HG02623 (cell line): ENCODE data around the gene COL24A1.
"Not testable (repeated sequence)": the region's sequence is repeated elsewhere in the genome, so short reads cannot be mapped to it uniquely, and the experiment has no call there.

Source experiments
- ATAC-seq: cut with Tn5 transposase; IDR thresholded peaks from one replicate; pipeline ENCODE4 v1.9.1; 2021; ENCODE audit warnings: moderate library complexity; ENCODE audit not compliant: unreplicated experiment

The COL24A1 gene

DNA sequence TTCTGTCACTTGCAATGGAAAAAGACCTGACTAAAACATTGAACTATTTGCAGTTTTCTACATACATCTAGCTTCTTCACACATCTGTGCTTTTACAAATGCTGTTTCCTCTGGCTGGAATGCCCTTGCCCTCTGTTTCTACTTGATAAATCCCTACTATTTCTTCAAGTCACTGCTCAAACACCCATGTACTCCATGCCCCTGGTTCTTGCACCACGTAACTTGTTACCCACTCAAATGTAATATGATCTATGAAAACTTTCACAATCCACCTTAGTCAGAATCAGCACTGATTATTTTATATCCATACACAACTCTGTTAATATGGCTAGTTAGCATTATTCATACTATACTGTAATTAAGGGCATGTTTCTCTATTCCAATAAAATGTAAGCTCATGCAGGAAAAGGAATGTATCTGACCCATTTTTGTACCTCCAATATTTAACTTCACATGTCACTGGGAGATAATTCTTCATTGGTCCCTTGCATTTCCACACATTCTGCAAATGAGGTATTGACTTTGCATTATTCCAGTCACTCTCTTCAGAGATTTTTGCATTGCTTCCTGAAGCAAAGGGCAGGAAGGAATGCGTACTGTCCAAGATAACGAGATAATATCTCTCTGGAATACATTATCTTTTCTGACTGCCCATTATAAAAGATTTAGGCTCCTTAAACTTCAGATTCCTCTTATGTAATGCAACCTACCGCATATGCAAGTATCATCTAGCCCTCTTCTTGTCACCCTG, 158.3 kb downstream of the COL24A1 start:
- no peak for ATAC-seq

DNA sequence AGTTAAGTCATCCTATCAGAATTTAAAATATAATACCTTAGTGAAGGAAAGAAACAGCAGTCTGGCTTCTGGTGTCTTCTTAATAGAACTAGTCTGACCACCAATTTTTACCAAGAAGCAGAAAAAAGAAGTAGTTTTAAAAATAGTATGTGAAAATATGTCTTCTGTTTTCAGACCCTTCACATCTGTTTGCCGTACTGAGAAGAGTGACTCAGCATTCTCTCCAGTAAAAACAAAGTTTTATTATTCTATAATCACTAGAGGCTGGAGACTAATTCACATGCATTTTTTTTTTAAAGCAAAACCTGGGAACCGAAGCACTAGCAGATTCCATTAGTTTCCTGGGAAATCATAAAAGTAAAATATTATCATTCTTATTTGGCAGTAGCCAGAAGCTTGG, 163.8 kb downstream of the COL24A1 start:
- peak; percentile 46 for ATAC-seq

DNA sequence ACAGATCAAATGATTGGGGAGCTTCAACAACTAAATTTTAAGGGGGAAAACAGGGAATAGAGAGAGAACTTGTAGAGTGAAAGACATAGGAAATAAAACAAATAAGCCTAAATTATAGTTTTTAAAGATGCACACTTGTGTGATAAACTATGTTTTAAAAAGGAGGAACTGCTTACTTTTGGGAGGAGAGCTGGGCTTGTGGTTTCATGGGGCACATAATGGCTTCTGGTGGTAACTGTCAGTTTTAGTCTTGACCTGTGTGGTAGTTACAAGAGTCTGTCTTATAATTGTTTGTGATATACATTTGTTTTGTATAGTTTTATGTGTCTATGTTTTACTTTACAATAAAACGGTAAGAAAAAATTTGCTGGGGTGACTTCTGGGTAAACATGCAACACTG, 165.3 kb downstream of the COL24A1 start:
- ATAC-seq, result peak; percentile 41

GRCh38 chr1:85984636-85985035, 171.9 kb downstream of the COL24A1 start:
- no peak for ATAC-seq

- ATAC-seq, result no peak
Observed at GRCh38 chr1:85983316-85983715, 173.3 kb downstream of the COL24A1 start.

GRCh38 chr1:85976516-85977205, 179.9 kb downstream of the COL24A1 start:
- no peak for ATAC-seq

- no peak for ATAC-seq
Observed at GRCh38 chr1:85975912-85976371, 180.6 kb downstream of the COL24A1 start.

- no peak for ATAC-seq
Observed at GRCh38 chr1:85962457-85962856, 194.1 kb downstream of the COL24A1 start.

GRCh38 chr1:85957760-85958159, 198.8 kb downstream of the COL24A1 start:
- ATAC-seq, result no peak

GRCh38 chr1:85955218-85955617, 201.4 kb downstream of the COL24A1 start:
- not testable (repeated sequence) for ATAC-seq

DNA sequence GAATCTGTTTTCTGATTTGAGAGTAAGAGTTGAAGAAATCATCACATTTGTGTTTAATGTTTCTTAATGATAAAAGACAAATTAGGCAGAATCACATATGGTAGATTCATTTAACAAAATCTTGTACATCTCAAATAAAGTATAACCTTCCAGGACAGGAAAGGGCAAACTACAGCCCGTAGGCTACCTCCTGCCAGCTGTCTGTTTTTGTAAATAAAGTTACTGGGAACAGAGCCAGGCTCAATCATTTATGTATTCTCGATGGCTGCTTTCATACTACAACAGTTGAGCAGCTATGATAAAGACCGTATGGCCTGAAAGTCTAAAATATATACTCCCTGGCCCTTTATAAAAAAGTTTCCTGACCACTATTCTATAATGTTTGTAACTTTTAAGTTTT, 204.1 kb downstream of the COL24A1 start:
- ATAC-seq, result no peak

- no peak for ATAC-seq
Observed at GRCh38 chr1:85947186-85947585, 209.4 kb downstream of the COL24A1 start.

DNA sequence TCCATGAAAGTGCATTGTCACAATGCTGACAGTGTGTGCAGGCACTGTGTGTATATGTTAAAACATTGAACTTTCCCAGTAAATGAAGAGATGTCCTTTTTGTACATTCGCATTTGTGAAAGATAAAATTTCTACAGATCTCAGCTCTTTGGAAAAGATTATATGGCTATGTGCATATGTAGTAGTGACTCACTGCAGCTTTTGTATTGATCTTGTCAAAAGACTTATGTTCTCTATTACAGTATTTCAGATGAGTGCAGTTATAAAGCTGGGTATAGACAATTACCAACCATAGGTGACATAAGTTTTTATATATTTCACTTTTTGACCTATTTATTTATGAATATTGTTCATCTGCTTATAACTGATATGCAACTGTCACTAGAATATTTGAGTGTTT, 212.6 kb downstream of the COL24A1 start:
- no peak for ATAC-seq

GRCh38 chr1:85943526-85943925, 213.0 kb downstream of the COL24A1 start:
- ATAC-seq, result no peak

DNA sequence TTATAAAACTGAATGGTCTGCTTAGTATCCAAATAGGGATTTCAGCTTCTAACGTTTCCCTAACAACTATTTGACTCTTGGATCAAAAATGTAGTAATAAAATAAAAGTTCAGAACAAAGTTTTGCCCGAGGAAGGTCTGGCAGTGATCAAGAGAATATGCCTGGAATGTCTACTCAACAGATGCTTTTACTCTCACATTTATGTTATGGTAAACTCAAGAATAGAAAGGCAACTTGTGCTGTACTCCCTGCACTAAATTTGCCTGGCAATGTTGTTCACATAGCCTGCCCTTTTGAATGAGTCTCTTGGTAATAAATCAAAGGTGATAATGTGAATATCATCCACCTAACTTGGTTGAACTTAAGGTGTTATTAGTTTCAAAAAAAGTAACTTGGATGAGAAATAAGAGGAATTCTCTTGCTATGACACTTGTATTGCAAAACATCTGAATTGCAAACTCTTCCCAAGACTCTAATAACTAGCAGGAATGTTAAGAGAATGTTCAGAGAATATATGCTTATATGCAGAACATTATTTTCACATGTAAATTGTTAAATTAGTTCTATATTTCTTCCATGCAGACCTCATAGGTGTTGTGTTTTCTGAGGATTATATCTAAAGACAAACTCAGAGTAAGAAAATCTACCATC, 215.8 kb downstream of the COL24A1 start:
- ATAC-seq, result no peak

DNA sequence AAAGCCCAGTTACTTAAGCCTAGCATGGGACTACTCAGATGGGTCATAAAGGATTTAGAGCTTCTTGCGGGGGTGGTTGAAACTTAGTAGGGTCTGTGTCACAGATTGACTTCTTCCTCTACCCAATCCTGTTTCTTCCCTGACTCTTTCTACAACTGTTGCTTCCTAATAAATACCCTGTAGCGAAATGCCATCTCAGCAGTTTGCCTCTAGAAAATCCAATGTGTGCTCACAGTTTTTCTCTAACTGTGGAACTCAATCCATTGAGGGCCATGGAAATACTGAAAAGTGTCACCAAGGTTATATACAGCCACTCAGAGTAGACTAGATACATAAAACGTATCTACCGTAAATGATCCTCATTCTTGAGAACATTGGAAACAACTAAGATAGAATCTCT, 217.7 kb downstream of the COL24A1 start:
- ATAC-seq, result no peak

DNA sequence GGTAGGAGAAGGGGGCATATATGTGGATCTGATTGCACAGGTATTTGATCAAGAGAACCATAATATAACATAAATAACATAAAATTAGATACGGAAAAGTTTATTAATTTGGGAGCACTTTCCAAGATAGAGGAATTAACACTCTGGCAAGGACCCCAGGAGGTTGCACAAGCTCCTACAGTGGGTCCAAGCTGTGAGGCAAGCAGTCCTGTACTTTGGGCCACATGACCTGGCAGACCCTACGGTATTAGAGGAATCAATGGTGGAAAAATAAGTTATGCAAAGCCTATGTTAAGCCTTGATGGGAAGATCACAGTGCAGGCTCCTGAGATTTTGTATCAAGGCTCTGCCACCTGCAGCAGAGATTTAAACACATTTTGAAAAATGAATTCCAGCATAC, 220.1 kb downstream of the COL24A1 start:
- no peak for ATAC-seq

- ATAC-seq, result no peak
Observed at GRCh38 chr1:85936057-85936456, 220.5 kb downstream of the COL24A1 start.

- ATAC-seq, result no peak
Observed at GRCh38 chr1:85935234-85935633, 221.3 kb downstream of the COL24A1 start.

GRCh38 chr1:85934516-85934915, 222.1 kb downstream of the COL24A1 start:
- no peak for ATAC-seq

DNA sequence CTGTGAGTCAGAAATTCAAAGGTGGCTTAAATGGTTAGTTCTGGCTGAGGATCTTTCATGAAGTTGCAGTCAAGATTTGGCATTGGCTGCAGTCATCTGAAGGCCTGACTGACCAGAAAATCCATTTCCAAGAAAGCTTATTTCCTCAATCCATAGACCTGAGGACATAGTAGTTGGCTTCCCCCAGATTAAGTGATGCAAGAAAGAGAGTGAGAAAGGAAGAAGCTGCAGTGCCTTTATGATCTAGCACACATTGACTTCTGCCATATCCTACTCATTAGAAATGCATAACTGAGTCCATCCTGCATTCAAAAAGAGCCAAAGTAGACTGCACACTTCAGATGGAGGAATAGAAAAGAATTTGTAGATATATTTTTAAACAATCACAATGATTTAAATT, 222.6 kb downstream of the COL24A1 start:
- no peak for ATAC-seq

DNA sequence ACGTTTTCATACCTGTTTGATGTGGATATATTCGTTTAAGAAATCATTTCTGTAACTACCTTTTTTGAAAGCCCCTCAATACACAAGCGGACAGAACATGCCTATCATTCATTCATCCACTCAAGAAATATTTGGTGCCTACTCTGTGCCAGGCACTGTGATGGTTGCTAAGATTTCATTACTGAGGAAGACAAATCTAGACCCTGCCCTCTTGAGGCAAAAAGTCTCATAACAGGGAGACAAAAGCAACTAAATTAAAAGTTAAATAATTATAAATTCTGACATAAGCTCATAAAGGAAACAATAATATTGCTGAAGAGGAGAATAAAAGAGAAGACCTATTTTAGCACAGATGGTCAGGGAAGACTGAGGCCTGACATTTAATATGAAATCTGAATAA, 244.8 kb downstream of the COL24A1 start:
- no peak for ATAC-seq
